NCI-H460 (cell line): Measurements from ENCODE around the gene GYS2. TPM values are rescaled to one million over a fixed set of nuclear protein-coding genes. Genes with fewer than 3 reads are reported as not detected.
"Not testable (repeated sequence)": the region's sequence is repeated elsewhere in the genome, so short reads cannot be mapped to it uniquely, and the experiment has no call there.

Experiments
- DNase-seq: peaks from one replicate; pipeline ENCODE4 v3.0.0-alpha.2; 2016; ENCODE audit warnings: low read depth; ENCODE audit errors: extremely low read depth
- total RNA-seq: library from RNA; depleted of rRNA; stranded (reverse); fragments of >200 nt; shearing (Covaris generic); gene quantifications from 2 replicates; pipeline ENCODE4 v1.2.3, GENCODE V29; 2014

Gene GYS2
- total RNA-seq, 1 experiment from 2014 or later: not detected

GRCh38 chr12:21606175-21606574 lies 1.5 kb upstream of the GYS2 start:
- no peak for DNase-seq

- DNase-seq: no peak
These were observed 1.9 kb downstream of the GYS2 start for GRCh38 chr12:21602774-21603173.

GRCh38 chr12:21600196-21600595 lies 4.5 kb downstream of the GYS2 start:
- DNase-seq: no peak

GRCh38 chr12:21599143-21599999 lies 5.3 kb downstream of the GYS2 start:
- no peak for DNase-seq

GRCh38 chr12:21598651-21599050 lies 6.0 kb downstream of the GYS2 start:
- no peak for DNase-seq

- not testable (repeated sequence) for DNase-seq
These were observed 9.3 kb downstream of the GYS2 start for GRCh38 chr12:21595356-21595755.

GRCh38 chr12:21585485-21585884 lies 19.2 kb downstream of the GYS2 start:
- no peak for DNase-seq

GRCh38 chr12:21584403-21585182 lies 20.1 kb downstream of the GYS2 start:
- DNase-seq: not testable (repeated sequence)

- no peak for DNase-seq
These were observed 21.1 kb downstream of the GYS2 start for GRCh38 chr12:21583587-21583986.

- no peak for DNase-seq
These were observed 23.7 kb downstream of the GYS2 start for GRCh38 chr12:21580748-21581516.

GRCh38 chr12:21577516-21577915 lies 27.1 kb downstream of the GYS2 start:
- DNase-seq: no peak

- DNase-seq: no peak
These were observed 28.2 kb downstream of the GYS2 start for GRCh38 chr12:21576431-21576830.

GRCh38 chr12:21573733-21574358 lies 30.8 kb downstream of the GYS2 start:
- no peak for DNase-seq

- DNase-seq: no peak
These were observed 33.6 kb downstream of the GYS2 start for GRCh38 chr12:21571046-21571445.

GRCh38 chr12:21568115-21568514 lies 36.5 kb downstream of the GYS2 start:
- DNase-seq: no peak

GRCh38 chr12:21566907-21567394 lies 37.7 kb downstream of the GYS2 start:
- DNase-seq: no peak

- DNase-seq: no peak
These were observed 38.3 kb downstream of the GYS2 start for GRCh38 chr12:21566223-21566906.

- DNase-seq: no peak
These were observed 41.8 kb downstream of the GYS2 start for GRCh38 chr12:21562859-21563258.

GRCh38 chr12:21561158-21561557 lies 43.5 kb downstream of the GYS2 start:
- DNase-seq: peak; percentile 1
